ENCODE measurements around the gene CDC42BPA.

- no peak for TF ChIP-seq POLR2AphosphoS5 (IDR thresholded peaks at IDR 0.05; ENCODE audit: insufficient read depth in 1 of 2, low read depth in 1 of 2)
- TF ChIP-seq, protein P1, sequence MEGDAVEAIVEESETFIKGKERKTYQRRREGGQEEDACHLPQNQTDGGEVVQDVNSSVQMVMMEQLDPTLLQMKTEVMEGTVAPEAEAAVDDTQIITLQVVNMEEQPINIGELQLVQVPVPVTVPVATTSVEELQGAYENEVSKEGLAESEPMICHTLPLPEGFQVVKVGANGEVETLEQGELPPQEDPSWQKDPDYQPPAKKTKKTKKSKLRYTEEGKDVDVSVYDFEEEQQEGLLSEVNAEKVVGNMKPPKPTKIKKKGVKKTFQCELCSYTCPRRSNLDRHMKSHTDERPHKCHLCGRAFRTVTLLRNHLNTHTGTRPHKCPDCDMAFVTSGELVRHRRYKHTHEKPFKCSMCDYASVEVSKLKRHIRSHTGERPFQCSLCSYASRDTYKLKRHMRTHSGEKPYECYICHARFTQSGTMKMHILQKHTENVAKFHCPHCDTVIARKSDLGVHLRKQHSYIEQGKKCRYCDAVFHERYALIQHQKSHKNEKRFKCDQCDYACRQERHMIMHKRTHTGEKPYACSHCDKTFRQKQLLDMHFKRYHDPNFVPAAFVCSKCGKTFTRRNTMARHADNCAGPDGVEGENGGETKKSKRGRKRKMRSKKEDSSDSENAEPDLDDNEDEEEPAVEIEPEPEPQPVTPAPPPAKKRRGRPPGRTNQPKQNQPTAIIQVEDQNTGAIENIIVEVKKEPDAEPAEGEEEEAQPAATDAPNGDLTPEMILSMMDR (IDR thresholded peaks at IDR 0.05) = no peak
Observed at GRCh38 chr1:227210604-227211003, 107.7 kb downstream of the CDC42BPA start.
